ENCODE measurements around the gene KCNMA1.

Gene KCNMA1

GRCh38 chr10:77479586-77479985 lies 158.0 kb downstream of the KCNMA1 start:
- DNase-seq (ENCODE audit: low read depth): no peak

- DNase-seq (ENCODE audit: low read depth): no peak
Measured at GRCh38 chr10:77478962-77479359, 158.6 kb downstream of the KCNMA1 start.

GRCh38 chr10:77478247-77478961 lies 159.2 kb downstream of the KCNMA1 start:
- no peak for DNase-seq (ENCODE audit: low read depth)

GRCh38 chr10:77475522-77475921 lies 162.1 kb downstream of the KCNMA1 start:
- DNase-seq (ENCODE audit: low read depth): no peak

- no peak for DNase-seq (ENCODE audit: low read depth)
Measured at GRCh38 chr10:77474939-77475338, 162.7 kb downstream of the KCNMA1 start.

GRCh38 chr10:77474386-77474785 lies 163.2 kb downstream of the KCNMA1 start:
- no peak for DNase-seq (ENCODE audit: low read depth)

- no peak for DNase-seq (ENCODE audit: low read depth)
Measured at GRCh38 chr10:77472146-77472545, 165.5 kb downstream of the KCNMA1 start.

- DNase-seq (ENCODE audit: low read depth): no peak
Measured at GRCh38 chr10:77471069-77471536, 166.5 kb downstream of the KCNMA1 start.

- no peak for DNase-seq (ENCODE audit: low read depth)
Measured at GRCh38 chr10:77467422-77467963, 170.1 kb downstream of the KCNMA1 start.

GRCh38 chr10:77463967-77464745 lies 173.5 kb downstream of the KCNMA1 start:
- no peak for DNase-seq (ENCODE audit: low read depth)

GRCh38 chr10:77463499-77463898 lies 174.1 kb downstream of the KCNMA1 start:
- DNase-seq (ENCODE audit: low read depth): no peak

- DNase-seq (ENCODE audit: low read depth): no peak
Measured at GRCh38 chr10:77461636-77462296, 175.8 kb downstream of the KCNMA1 start.

GRCh38 chr10:77459905-77460304 lies 177.7 kb downstream of the KCNMA1 start:
- no peak for DNase-seq (ENCODE audit: low read depth)

GRCh38 chr10:77458986-77459590 lies 178.5 kb downstream of the KCNMA1 start:
- no peak for DNase-seq (ENCODE audit: low read depth)

GRCh38 chr10:77457721-77458120 lies 179.9 kb downstream of the KCNMA1 start:
- DNase-seq (ENCODE audit: low read depth): no peak

- no peak for DNase-seq (ENCODE audit: low read depth)
Measured at GRCh38 chr10:77457266-77457665, 180.3 kb downstream of the KCNMA1 start.

- no peak for DNase-seq (ENCODE audit: low read depth)
Measured at GRCh38 chr10:77456414-77456813, 181.2 kb downstream of the KCNMA1 start.

GRCh38 chr10:77455561-77455960 lies 182.0 kb downstream of the KCNMA1 start:
- no peak for DNase-seq (ENCODE audit: low read depth)

- DNase-seq (ENCODE audit: low read depth): no peak
Measured at GRCh38 chr10:77452952-77453564, 184.6 kb downstream of the KCNMA1 start.

- no peak for DNase-seq (ENCODE audit: low read depth)
Measured at GRCh38 chr10:77451886-77452285, 185.7 kb downstream of the KCNMA1 start.

- no peak for DNase-seq (ENCODE audit: low read depth)
Measured at GRCh38 chr10:77448226-77448625, 189.4 kb downstream of the KCNMA1 start.

GRCh38 chr10:77446700-77447099 lies 190.9 kb downstream of the KCNMA1 start:
- DNase-seq (ENCODE audit: low read depth): no peak
